NOMO-1 treated with dmso at 0.1 percent for 144 hours (cell line): ENCODE results near the gene TTLL10.

Experiments
- DNase-seq: peaks from one replicate; lab custom pipeline; 2025; ENCODE audit not compliant: unreplicated experiment; lab: John Stamatoyannopoulos, UW

The TTLL10 gene

DNA sequence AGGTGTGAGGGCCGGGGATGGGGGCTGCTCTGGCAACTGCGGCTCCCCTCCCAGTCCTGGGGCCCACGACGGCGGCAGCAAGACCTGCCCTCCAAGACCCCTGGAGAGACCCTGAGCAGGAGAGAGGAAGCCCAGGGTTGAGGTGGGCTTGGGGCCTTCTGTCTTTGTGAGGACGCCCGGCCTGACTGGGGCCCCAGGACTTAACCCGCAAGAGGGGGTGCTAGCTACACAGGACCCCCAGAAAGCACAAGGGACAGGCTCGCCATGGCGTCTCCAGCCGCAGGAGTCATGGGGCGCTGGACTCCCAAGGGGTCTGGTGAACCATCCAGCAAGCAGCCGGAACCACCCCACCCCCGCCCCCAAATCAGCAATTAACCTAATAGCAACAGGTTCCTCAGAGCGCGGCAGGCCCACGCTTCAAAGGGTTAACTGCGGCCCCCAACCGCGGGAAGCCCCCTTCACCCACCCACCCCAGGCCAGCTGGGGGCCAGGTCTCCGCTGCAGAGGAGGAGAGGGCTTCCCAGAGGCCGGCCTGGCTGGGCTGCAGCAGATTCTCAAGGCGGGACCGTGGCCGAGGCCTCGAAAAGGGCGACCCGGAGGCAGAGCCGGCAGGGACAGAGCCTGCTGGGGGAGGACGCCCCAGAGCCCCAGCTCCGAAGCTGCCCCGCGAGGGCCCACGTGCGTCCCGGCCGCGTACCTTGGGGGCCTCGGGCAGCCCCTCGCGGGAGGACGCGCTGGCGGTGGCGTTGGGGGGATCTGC lies 72.3 kb downstream of the TTLL10 start:
- DNase-seq, result no peak

DNA sequence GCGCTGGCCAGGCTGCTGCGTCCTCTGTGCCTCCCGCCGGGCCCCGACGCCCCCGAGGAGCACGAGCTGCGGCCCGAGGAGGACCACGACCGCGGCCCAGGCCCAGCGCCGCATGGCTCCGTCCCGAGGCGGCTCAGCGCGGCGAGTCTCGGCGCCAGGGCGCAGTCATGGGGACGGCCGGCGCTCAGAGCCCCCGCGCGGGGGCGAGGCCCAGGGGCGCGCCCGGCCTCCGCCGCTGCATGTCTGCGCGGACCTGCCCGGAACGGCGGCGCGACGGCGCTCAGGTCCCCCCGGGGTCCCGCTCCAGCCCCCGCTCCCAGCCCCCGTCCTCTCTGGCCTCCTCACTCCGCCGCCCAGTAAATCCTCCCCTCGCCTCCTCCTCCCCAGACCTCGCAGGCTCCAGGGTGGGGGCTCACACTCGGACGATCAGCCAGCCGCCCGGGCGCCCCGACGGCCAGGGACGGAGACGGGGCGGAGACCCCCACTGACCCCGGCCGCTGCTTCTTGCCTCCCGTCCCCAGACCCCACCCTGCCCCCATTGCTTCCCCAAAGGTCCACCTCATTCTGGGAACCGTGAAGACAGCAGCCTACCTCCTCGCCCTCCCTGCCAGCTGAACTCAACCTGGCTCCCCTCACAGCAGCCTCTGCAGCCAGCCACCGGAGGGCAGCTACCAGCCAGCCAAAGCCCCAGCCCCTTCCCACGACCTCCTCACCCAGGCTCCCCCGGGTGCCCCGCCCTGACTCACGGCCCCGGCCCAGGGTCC lies 73.1 kb downstream of the TTLL10 start, which contains the start of gene C1QTNF12:
C1QTNF12 (minus strand) TSS at position 146 of the 764 bp plus-strand sequence; CDS start at position 114, 32 bp downstream.
- DNase-seq, result no peak

DNA sequence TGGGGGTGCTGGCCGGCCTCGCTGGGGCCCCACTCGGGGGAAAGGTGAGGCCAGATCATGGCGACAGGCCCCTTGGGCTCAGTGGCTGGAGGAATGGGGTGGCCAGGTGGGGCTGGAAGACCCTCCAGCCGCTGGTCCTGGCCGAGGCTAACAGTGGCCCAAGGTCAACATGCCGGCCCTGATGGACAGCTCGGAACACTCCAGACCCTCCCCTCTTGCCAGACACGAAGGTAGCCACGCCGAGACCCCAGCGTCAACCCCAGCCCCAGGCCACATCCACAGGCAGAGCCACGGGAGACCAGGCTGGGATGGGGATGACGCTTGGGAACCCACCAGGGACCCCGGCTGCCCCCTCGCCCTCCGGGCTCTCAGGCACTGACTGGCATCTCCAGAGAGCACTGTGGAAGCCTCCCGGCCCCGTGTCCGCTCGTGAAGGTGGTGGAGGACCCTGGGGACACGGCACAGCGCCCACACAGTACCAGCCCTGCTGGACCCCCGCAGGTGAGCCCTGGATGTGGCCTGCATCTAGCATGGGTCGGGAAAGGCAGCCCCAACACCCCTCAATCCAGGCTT lies 73.7 kb downstream of the TTLL10 start:
- no peak for DNase-seq
